Neuronal stem cell (in vitro differentiated cells): ENCODE measurements around the gene IL17A. TPM values are rescaled to one million over a fixed set of nuclear protein-coding genes. Genes with fewer than 3 reads are reported as not detected.

Experiments
- DNase-seq: peaks from one replicate; pipeline ENCODE4 v3.0.0-alpha.2; 2013; ENCODE audit warnings: low spot score
- H2AFZ ChIP-seq: one replicate; pipeline ENCODE4 v1.6.1; 2013; ENCODE audit warnings: mild to moderate bottlenecking, low read length, inconsistent platforms
- H2AK5ac ChIP-seq: 2 replicates; pipeline ENCODE4 v1.6.1; 2013; ENCODE audit warnings: low read depth, mild to moderate bottlenecking, inconsistent platforms, low read length, moderate library complexity, mixed read lengths
- H2BK120ac ChIP-seq: 2 replicates; pipeline ENCODE4 v1.6.1; 2013; ENCODE audit warnings: low read depth, mild to moderate bottlenecking, inconsistent platforms, low read length, moderate library complexity, mixed read lengths
- H2BK12ac ChIP-seq: one replicate; pipeline ENCODE4 v1.6.1; 2013; ENCODE audit warnings: low read length, inconsistent platforms
- H2BK15ac ChIP-seq: 2 replicates; pipeline ENCODE4 v1.6.1; 2013; ENCODE audit warnings: mild to moderate bottlenecking, low read length, inconsistent platforms, mixed read lengths
- H2BK5ac ChIP-seq: one replicate; pipeline ENCODE4 v1.6.1; 2013; ENCODE audit warnings: inconsistent platforms, mild to moderate bottlenecking, low read length, moderate library complexity
- H3K14ac ChIP-seq: one replicate; pipeline ENCODE4 v1.6.1; 2013; ENCODE audit warnings: low read length, inconsistent platforms
- H3K18ac ChIP-seq: 2 replicates; pipeline ENCODE4 v1.6.1; 2013; ENCODE audit warnings: low read length, inconsistent platforms
- H3K23ac ChIP-seq: 2 replicates; pipeline ENCODE4 v1.6.1; 2013; ENCODE audit warnings: low read depth, mild to moderate bottlenecking, mixed read lengths, low read length, inconsistent platforms; ENCODE audit not compliant: poor library complexity
- H3K27ac ChIP-seq: replicated peaks from 3 replicates; pipeline ENCODE4 v1.5.1; 2013; ENCODE audit warnings: low read length, inconsistent platforms
- H3K27me3 ChIP-seq, 3 experiments: 2 replicates each; pipeline ENCODE4 v1.6.1; 2013; ENCODE audit warnings: low read length in 3 of 3, mild to moderate bottlenecking in 2 of 3, inconsistent platforms in 1 of 3, low read depth in 1 of 3, mixed read lengths in 1 of 3, moderate library complexity in 1 of 3; ENCODE audit not compliant: control insufficient read depth in 3 of 3, insufficient read depth in 3 of 3
- H3K36me3 ChIP-seq, 2 donors: replicated peaks in 1 of 2; 2 replicates each; pipeline ENCODE4 v1.6.1; 2013; ENCODE audit warnings: low read length in 2 of 2; ENCODE audit not compliant: control insufficient read depth in 2 of 2, insufficient read depth in 2 of 2
- H3K4ac ChIP-seq: 2 replicates; pipeline ENCODE4 v1.6.1; 2013; ENCODE audit warnings: inconsistent platforms, mild to moderate bottlenecking, low read length, moderate library complexity
- H3K4me1 ChIP-seq, 2 donors: 1 replicate in 1 of 2; 2 replicates in 1 of 2; pipeline ENCODE4 v1.6.1; 2013; ENCODE audit warnings: low read length in 2 of 2, low read depth in 1 of 2; ENCODE audit not compliant: control insufficient read depth in 2 of 2, insufficient read depth in 1 of 2
- H3K4me2 ChIP-seq: one replicate; pipeline ENCODE4 v1.6.1; 2013; ENCODE audit warnings: mild to moderate bottlenecking, low read length, inconsistent platforms; ENCODE audit not compliant: insufficient read depth, poor library complexity, severe bottlenecking
- H3K4me3 ChIP-seq, 2 donors: 2 replicates each; pipeline ENCODE4 v1.5.1; 2013; ENCODE audit warnings: low read length in 2 of 2, mild to moderate bottlenecking in 2 of 2, inconsistent platforms in 1 of 2, moderate library complexity in 1 of 2
- H3K79me1 ChIP-seq: one replicate; pipeline ENCODE4 v1.6.1; 2013; ENCODE audit warnings: low read depth, mild to moderate bottlenecking, inconsistent platforms, low read length, moderate library complexity
- H3K9ac ChIP-seq: one replicate; pipeline ENCODE4 v1.6.1; 2013; ENCODE audit warnings: mild to moderate bottlenecking, low read depth, low read length, inconsistent platforms; ENCODE audit not compliant: poor library complexity
- H3K9me3 ChIP-seq, 2 donors: replicated peaks in 1 of 2; 2 replicates each; pipeline versions ENCODE3 to v1.6.1; 2013; ENCODE audit warnings: low read length in 2 of 2, mild to moderate bottlenecking in 2 of 2, inconsistent platforms in 1 of 2, low read depth in 1 of 2, mixed read lengths in 1 of 2, moderate library complexity in 1 of 2; ENCODE audit not compliant: control insufficient read depth in 2 of 2, insufficient read depth in 1 of 2
- H4K8ac ChIP-seq: one replicate; pipeline ENCODE4 v1.6.1; 2013; ENCODE audit warnings: low read depth, mild to moderate bottlenecking, inconsistent platforms, low read length, moderate library complexity
- H4K91ac ChIP-seq: one replicate; pipeline ENCODE4 v1.6.1; 2013; ENCODE audit warnings: low read length, low read depth, mild to moderate bottlenecking, inconsistent platforms; ENCODE audit not compliant: poor library complexity
- WGBS, 2 donors: extraction: QIAGEN DNeasy Blood & Tissue Kit; methylation state at CpG; one replicate each; pipeline ENCODE4 v1.1.7; 2013; ENCODE audit warnings: missing lambda C conversion rate in 2 of 2, mixed read lengths in 1 of 2; ENCODE audit not compliant: insufficient read length in 2 of 2, insufficient replicate concordance in 1 of 2; ENCODE audit errors: extremely low coverage in 2 of 2; 5-methylcytosine and 5-hydroxymethylcytosine counted together
- polyA plus RNA-seq, 2 experiments: library from polyadenylated mRNA; stranded (reverse); fragments of 200-250 nt; gene quantifications; one replicate each; pipeline ENCODE4 v1.2.3, GENCODE V29; 2013

The IL17A gene
- polyA plus RNA-seq (2013, experiment 1 of 2): not detected
- polyA plus RNA-seq (2013, experiment 2 of 2): not detected

GRCh38 chr6:52186075-52186474 is at the start of gene IL17A:
IL17A (plus strand) TSS chr6:52186375; CDS start chr6:52186432, 57 bp downstream.
- no peak within 1 kb of the TSS for H3K27ac ChIP-seq
- H3K4ac ChIP-seq: no peak within 1 kb of the TSS
- H3K4me1 ChIP-seq: peaks cover 0 to 1% of the 10 kb centered on the region in 2 donors
- no peak within 1 kb of the TSS for H3K14ac ChIP-seq
- H3K27me3 ChIP-seq: peaks cover 0 to 4% (median 0%) of the 10 kb centered on the region in 3 experiments
- H3K4me2 ChIP-seq: no peak within 1 kb of the TSS
- no peak within 1 kb of the TSS for H3K23ac ChIP-seq
- H3K9ac ChIP-seq: no peak within 1 kb of the TSS
- H3K9me3 ChIP-seq: no peaks in the 10 kb centered on the region
- no peak within 1 kb of the TSS for H2BK15ac ChIP-seq
- H2BK120ac ChIP-seq: no peak within 1 kb of the TSS
- no peak within 1 kb of the TSS for H4K91ac ChIP-seq
- no peak within 1 kb of the TSS for H2AK5ac ChIP-seq
- no peak within 1 kb of the TSS for H2AFZ ChIP-seq
- no peak within 1 kb of the TSS for H3K18ac ChIP-seq
- no peaks in the 10 kb centered on the region for H3K36me3 ChIP-seq
- DNase-seq: no peak
- no CpG with 5 or more reads among the region's 7 CpGs for WGBS, 2 donors
- H3K4me3 ChIP-seq: no peak within 1 kb of the TSS
- no peaks in the 10 kb centered on the region for H3K79me1 ChIP-seq
- no peak within 1 kb of the TSS for H2BK12ac ChIP-seq
- no peak within 1 kb of the TSS for H4K8ac ChIP-seq
- H2BK5ac ChIP-seq: no peak within 1 kb of the TSS

- no peak overlapping the region for H2AFZ ChIP-seq
- no peaks in the 10 kb centered on the region for H3K9me3 ChIP-seq
- no peak overlapping the region for H3K4me2 ChIP-seq
- H3K23ac ChIP-seq: no peak overlapping the region
- no peak overlapping the region for H3K4ac ChIP-seq
- H3K18ac ChIP-seq: no peak overlapping the region
- no CpG with 5 or more reads among the region's 12 CpGs for WGBS, 2 donors
- no peak overlapping the region for H2BK5ac ChIP-seq
- H2BK15ac ChIP-seq: no peak overlapping the region
- no peak for DNase-seq
- H3K9ac ChIP-seq: no peak overlapping the region
- H3K4me3 ChIP-seq: no peak overlapping the region
- H3K36me3 ChIP-seq: no peaks in the 10 kb centered on the region
- no peak overlapping the region for H4K91ac ChIP-seq
- no peak overlapping the region for H3K27ac ChIP-seq
- H3K4me1 ChIP-seq: peaks cover 0 to 7% of the 10 kb centered on the region in 2 donors
- H3K27me3 ChIP-seq: peaks cover 0 to 35% (median 0%) of the 10 kb centered on the region in 3 experiments
- H2AK5ac ChIP-seq: no peak overlapping the region
- H2BK120ac ChIP-seq: no peak overlapping the region
- H4K8ac ChIP-seq: no peak overlapping the region
- no peak overlapping the region for H2BK12ac ChIP-seq
- no peak overlapping the region for H3K14ac ChIP-seq
- no peaks in the 10 kb centered on the region for H3K79me1 ChIP-seq
Measured at GRCh38 chr6:52136934-52137467, 49.2 kb upstream of the IL17A start.

DNA sequence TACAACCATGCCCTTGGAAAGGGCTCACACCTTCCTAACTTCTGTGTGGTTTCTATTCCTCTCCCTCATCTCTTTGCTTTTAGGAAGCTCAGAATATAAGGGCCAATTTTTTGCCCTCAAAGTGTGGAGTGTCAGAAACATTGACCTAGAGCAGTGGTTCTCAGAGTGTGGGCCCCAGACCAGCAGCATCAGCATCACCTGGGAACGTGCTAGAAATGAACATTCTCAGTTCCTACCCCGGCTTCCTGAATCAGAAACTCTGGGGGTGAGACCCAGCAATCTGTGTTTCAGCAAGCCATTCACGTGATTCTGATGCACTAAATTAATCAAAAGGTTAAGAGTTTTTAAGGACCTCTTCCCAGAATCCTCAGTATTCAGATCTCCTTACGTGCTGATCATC is 47.9 kb upstream of the IL17A start:
- Histone ChIP-seq H3K9ac (no peak overlapping the region), H2BK15ac (no peak overlapping the region), H4K91ac (no peak overlapping the region), H3K4me3 (no peak overlapping the region), H3K9me3 (no peaks in the 10 kb centered on the region), H3K27ac (no peak overlapping the region), H2BK5ac (no peak overlapping the region), H3K4me2 (no peak overlapping the region), H3K23ac (no peak overlapping the region), H3K4ac (no peak overlapping the region), H2AFZ (no peak overlapping the region), H3K18ac (no peak overlapping the region), H2BK120ac (no peak overlapping the region), H3K79me1 (no peaks in the 10 kb centered on the region), H2AK5ac (no peak overlapping the region), H3K14ac (no peak overlapping the region), H3K27me3 (peaks cover 0 to 35% (median 0%) of the 10 kb centered on the region in 3 experiments), H2BK12ac (no peak overlapping the region), H4K8ac (no peak overlapping the region), H3K4me1 (peaks cover 0 to 7% of the 10 kb centered on the region in 2 donors), H3K36me3 (no peaks in the 10 kb centered on the region)
- DNase-seq: no peak
- WGBS, 2 donors: no CpG with 5 or more reads among the region's 4 CpGs

DNA sequence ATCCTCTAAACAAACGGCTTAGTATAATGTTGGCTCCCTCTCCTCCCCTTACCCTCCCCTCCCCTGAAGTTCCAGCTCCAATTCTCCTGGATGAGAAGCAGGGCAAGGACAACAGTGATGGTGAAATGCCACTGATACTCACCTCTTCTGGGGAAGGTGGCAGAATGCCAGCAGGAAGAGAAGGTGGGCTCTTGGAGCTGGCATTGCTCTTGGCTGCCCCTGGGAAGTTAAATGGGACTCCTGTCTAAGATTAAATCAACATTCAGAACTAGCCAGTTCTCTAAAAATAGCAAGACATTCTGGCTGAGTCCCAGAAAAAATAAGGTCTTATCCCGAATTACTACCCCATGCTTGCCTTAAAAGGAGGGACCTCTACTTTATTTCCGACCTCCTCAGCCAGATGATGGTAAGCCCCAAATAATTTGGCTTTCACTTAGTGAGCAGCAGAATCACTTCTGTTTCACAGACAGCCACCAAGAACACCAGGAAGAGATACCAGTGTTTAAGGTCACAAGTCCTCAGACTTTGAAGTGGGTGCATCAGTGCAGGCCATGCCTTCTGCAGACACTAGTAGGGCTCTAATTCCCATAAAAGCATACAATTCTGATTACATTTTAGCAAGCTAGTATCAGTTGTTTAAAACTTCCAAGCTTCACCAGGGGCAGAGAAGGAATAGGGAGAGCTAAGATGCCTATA is 46.0 kb upstream of the IL17A start:
- no peak overlapping the region for H2BK5ac ChIP-seq
- peaks cover 0 to 7% of the 10 kb centered on the region in 2 donors for H3K4me1 ChIP-seq
- no peak overlapping the region for H2BK120ac ChIP-seq
- no CpG with 5 or more reads among the region's 3 CpGs for WGBS, 2 donors
- H3K36me3 ChIP-seq: no peaks in the 10 kb centered on the region
- H2BK15ac ChIP-seq: no peak overlapping the region
- no peak for DNase-seq
- no peak overlapping the region for H2AFZ ChIP-seq
- no peak overlapping the region for H3K4me2 ChIP-seq
- H3K79me1 ChIP-seq: no peaks in the 10 kb centered on the region
- no peak overlapping the region for H2AK5ac ChIP-seq
- no peak overlapping the region for H3K27ac ChIP-seq
- no peak overlapping the region for H3K4me3 ChIP-seq
- no peak overlapping the region for H3K18ac ChIP-seq
- H4K91ac ChIP-seq: no peak overlapping the region
- no peak overlapping the region for H3K23ac ChIP-seq
- H3K27me3 ChIP-seq: peaks cover 0 to 35% (median 0%) of the 10 kb centered on the region in 3 experiments
- no peaks in the 10 kb centered on the region for H3K9me3 ChIP-seq
- H3K9ac ChIP-seq: no peak overlapping the region
- H4K8ac ChIP-seq: no peak overlapping the region
- H2BK12ac ChIP-seq: no peak overlapping the region
- H3K4ac ChIP-seq: no peak overlapping the region
- H3K14ac ChIP-seq: no peak overlapping the region
